ENCODE measurements around the gene BTBD18.

The BTBD18 gene

GRCh38 chr11:57776031-57776521 lies 24.5 kb upstream of the BTBD18 start:
- peaks cover 0 to 8% (median 1%) of the 10 kb centered on the region in 4 experiments for H3K36me3 ChIP-seq (ENCODE audit: control insufficient read depth in 4 of 4, insufficient read depth in 4 of 4, low read length in 3 of 4)
- no peak overlapping the region for H3K4me3 ChIP-seq (ENCODE audit: control insufficient read depth in 1 of 7, extremely low read depth in 1 of 7, insufficient read depth in 4 of 7, low read depth in 2 of 7, low read length in 6 of 7)
- no peak for DNase-seq
- H3K4me1 ChIP-seq (ENCODE audit: control extremely low read depth in 1 of 4, control insufficient read depth in 4 of 4, insufficient read depth in 4 of 4, low read length in 3 of 4) = peaks cover 2 to 47% (median 25%) of the 10 kb centered on the region in 4 experiments
- 100% methylated on average over 2 of the region's 3 CpGs for WGBS (ENCODE audit: insufficient coverage)
- H3K27me3 ChIP-seq (replicated peaks in 2 of 5; ENCODE audit: control insufficient read depth in 4 of 5, insufficient read depth in 5 of 5, low read length in 4 of 5) = no peaks in the 10 kb centered on the region
- ChIA-PET CTCF (interaction anchor here (32.2 kb wide), 1 partner anchor 21 kb away, joined by 571 read pairs; no protein-coding TSS in a partner anchor), POLR2A (no interaction called here)
- no peak overlapping the region for H3K27ac ChIP-seq (ENCODE audit: insufficient read depth in 1 of 2, low read depth in 1 of 2, low read length in 2 of 2, poor library complexity in 1 of 2, severe bottlenecking in 2 of 2)
- no peaks in the 10 kb centered on the region for H3K9me3 ChIP-seq (ENCODE audit: control extremely low read depth in 1 of 5, control insufficient read depth in 4 of 5, insufficient read depth in 2 of 5, low read depth in 1 of 5, low read length in 4 of 5)

DNA sequence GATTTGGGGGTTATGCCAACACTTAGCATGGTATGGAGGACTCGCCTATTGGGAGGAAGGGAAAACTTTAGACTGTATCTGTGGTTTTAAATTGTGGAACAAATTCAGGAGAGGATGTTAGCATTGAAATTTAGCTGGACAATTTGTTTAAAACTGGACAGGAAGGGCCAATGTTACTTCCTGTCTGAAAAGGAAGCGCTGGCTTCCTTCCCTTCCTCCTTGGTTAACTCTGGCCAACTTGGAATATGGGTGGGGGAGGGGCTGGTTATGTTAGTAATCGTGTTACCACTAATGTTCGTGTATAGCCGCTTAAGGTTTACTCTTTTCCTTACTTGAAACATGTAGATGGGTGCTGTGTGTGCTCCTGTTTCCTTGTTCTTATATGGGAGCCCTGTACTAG lies 23.9 kb upstream of the BTBD18 start:
- Histone ChIP-seq H3K36me3 (ENCODE audit: control insufficient read depth in 4 of 4, insufficient read depth in 4 of 4, low read length in 3 of 4) (peaks cover 0 to 5% (median 1%) of the 10 kb centered on the region in 4 experiments), H3K4me1 (ENCODE audit: control extremely low read depth in 1 of 4, control insufficient read depth in 4 of 4, insufficient read depth in 4 of 4, low read length in 3 of 4) (peaks cover 2 to 52% (median 27%) of the 10 kb centered on the region in 4 experiments), H3K27me3 (replicated peaks in 2 of 5; ENCODE audit: control insufficient read depth in 4 of 5, insufficient read depth in 5 of 5, low read length in 4 of 5) (no peaks in the 10 kb centered on the region), H3K9me3 (ENCODE audit: control extremely low read depth in 1 of 5, control insufficient read depth in 4 of 5, insufficient read depth in 2 of 5, low read depth in 1 of 5, low read length in 4 of 5) (no peaks in the 10 kb centered on the region), H3K4me3 (ENCODE audit: control insufficient read depth in 1 of 7, extremely low read depth in 1 of 7, insufficient read depth in 4 of 7, low read depth in 2 of 7, low read length in 6 of 7) (no peak overlapping the region), H3K27ac (ENCODE audit: insufficient read depth in 1 of 2, low read depth in 1 of 2, low read length in 2 of 2, poor library complexity in 1 of 2, severe bottlenecking in 2 of 2) (no peak overlapping the region)
- ChIA-PET CTCF (interaction anchor here (32.2 kb wide), 1 partner anchor 22 kb away, joined by 571 read pairs; no protein-coding TSS in a partner anchor), POLR2A (no interaction called here)
- WGBS (ENCODE audit: insufficient coverage) = 60% methylated on average over 1 of the region's 5 CpGs
- DNase-seq = no peak

DNA sequence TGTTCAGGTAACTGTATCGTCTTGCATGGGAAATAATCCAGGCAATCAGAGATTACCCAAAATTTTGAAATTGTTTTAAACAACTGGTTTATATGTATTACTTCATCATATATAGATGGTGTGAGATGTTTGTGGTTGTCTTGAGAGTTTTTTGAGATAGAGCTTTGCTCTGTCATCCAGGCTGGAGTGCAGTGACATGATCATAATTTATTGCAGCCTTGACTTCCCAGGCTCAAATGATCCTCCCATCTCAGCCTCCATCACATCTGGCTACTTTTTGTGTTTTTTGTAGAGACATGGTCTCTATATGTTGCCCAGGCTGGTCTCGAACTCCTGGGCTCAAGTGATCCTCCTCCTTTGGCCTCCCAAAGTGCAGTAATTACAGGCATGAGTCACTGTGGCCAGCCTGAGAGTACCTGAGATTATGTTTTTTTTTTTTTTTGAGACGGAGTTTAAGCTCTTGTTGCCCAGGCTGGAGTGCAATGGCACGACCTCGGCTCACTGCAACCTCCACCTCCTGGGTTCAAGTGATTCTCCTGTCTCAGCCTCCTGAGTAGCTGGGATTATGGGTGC lies 21.5 kb upstream of the BTBD18 start:
- peaks cover under 1 to 43% (median 22%) of the 10 kb centered on the region in 4 experiments for H3K4me1 ChIP-seq (ENCODE audit: control extremely low read depth in 1 of 4, control insufficient read depth in 4 of 4, insufficient read depth in 4 of 4, low read length in 3 of 4)
- H3K27ac ChIP-seq (ENCODE audit: insufficient read depth in 1 of 2, low read depth in 1 of 2, low read length in 2 of 2, poor library complexity in 1 of 2, severe bottlenecking in 2 of 2) = no peak overlapping the region
- no CpG with 5 or more reads among the region's 5 CpGs for WGBS (ENCODE audit: insufficient coverage)
- ChIA-PET POLR2A (interaction anchor here (0.7 kb wide), 1 partner anchor 756 kb away, joined by 3 read pairs; no protein-coding TSS in a partner anchor), CTCF (interaction anchor here (32.2 kb wide), 1 partner anchor 24 kb away, joined by 571 read pairs; no protein-coding TSS in a partner anchor)
- H3K9me3 ChIP-seq (ENCODE audit: control extremely low read depth in 1 of 5, control insufficient read depth in 4 of 5, insufficient read depth in 2 of 5, low read depth in 1 of 5, low read length in 4 of 5) = no peaks in the 10 kb centered on the region
- H3K4me3 ChIP-seq (ENCODE audit: control insufficient read depth in 1 of 7, extremely low read depth in 1 of 7, insufficient read depth in 4 of 7, low read depth in 2 of 7, low read length in 6 of 7) = no peak overlapping the region
- H3K36me3 ChIP-seq (ENCODE audit: control insufficient read depth in 4 of 4, insufficient read depth in 4 of 4, low read length in 3 of 4) = peaks cover 0 to 3% (median 0%) of the 10 kb centered on the region in 4 experiments
- H3K27me3 ChIP-seq (replicated peaks in 2 of 5; ENCODE audit: control insufficient read depth in 4 of 5, insufficient read depth in 5 of 5, low read length in 4 of 5) = no peaks in the 10 kb centered on the region
- no peak for DNase-seq

- Histone ChIP-seq H3K4me1 (ENCODE audit: control extremely low read depth in 1 of 4, control insufficient read depth in 4 of 4, insufficient read depth in 4 of 4, low read length in 3 of 4) (peaks cover 0 to 38% (median 17%) of the 10 kb centered on the region in 4 experiments), H3K4me3 (ENCODE audit: control insufficient read depth in 1 of 7, extremely low read depth in 1 of 7, insufficient read depth in 4 of 7, low read depth in 2 of 7, low read length in 6 of 7) (no peak overlapping the region), H3K9me3 (ENCODE audit: control extremely low read depth in 1 of 5, control insufficient read depth in 4 of 5, insufficient read depth in 2 of 5, low read depth in 1 of 5, low read length in 4 of 5) (no peaks in the 10 kb centered on the region), H3K27me3 (replicated peaks in 2 of 5; ENCODE audit: control insufficient read depth in 4 of 5, insufficient read depth in 5 of 5, low read length in 4 of 5) (no peaks in the 10 kb centered on the region), H3K36me3 (ENCODE audit: control insufficient read depth in 4 of 4, insufficient read depth in 4 of 4, low read length in 3 of 4) (peaks cover 0 to 3% (median 0%) of the 10 kb centered on the region in 4 experiments), H3K27ac (ENCODE audit: insufficient read depth in 1 of 2, low read depth in 1 of 2, low read length in 2 of 2, poor library complexity in 1 of 2, severe bottlenecking in 2 of 2) (no peak overlapping the region)
- 97% methylated on average over 2 of the region's 4 CpGs for WGBS (ENCODE audit: insufficient coverage)
- CTCF ChIA-PET = interaction anchor here (32.2 kb wide), 1 partner anchor 24 kb away, joined by 571 read pairs; no protein-coding TSS in a partner anchor
- no peak for DNase-seq
- POLR2A ChIA-PET = interaction anchor here (0.7 kb wide), 1 partner anchor 757 kb away, joined by 3 read pairs; no protein-coding TSS in a partner anchor
These were observed 20.9 kb upstream of the BTBD18 start for GRCh38 chr11:57772562-57772961.

DNA sequence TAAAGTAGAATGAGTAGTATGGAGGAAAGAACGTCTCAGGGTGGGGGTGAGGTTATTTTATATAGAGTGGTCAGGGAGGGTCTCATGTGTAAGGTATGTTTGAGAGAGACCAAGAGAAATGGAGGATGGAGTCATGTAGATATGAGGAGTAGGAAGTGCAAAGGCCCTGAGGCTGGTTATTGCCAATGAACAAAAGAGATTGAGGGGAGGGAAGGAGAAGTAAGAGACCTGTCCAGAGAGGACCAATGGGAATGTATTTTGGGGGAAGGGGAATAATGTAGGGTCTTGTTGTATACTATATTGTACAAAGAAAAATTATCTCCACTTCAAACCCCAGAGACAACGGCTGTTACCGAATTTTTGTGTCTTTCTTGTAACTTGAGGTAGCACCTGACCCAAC lies 19.7 kb upstream of the BTBD18 start:
- H3K4me1 ChIP-seq (ENCODE audit: control extremely low read depth in 1 of 4, control insufficient read depth in 4 of 4, insufficient read depth in 4 of 4, low read length in 3 of 4) = peaks cover 0 to 35% (median 15%) of the 10 kb centered on the region in 4 experiments
- DNase-seq = no peak
- H3K36me3 ChIP-seq (ENCODE audit: control insufficient read depth in 4 of 4, insufficient read depth in 4 of 4, low read length in 3 of 4) = peaks cover 0 to 5% (median 2%) of the 10 kb centered on the region in 4 experiments
- H3K9me3 ChIP-seq (ENCODE audit: control extremely low read depth in 1 of 5, control insufficient read depth in 4 of 5, insufficient read depth in 2 of 5, low read depth in 1 of 5, low read length in 4 of 5) = no peaks in the 10 kb centered on the region
- H3K27me3 ChIP-seq (replicated peaks in 2 of 5; ENCODE audit: control insufficient read depth in 4 of 5, insufficient read depth in 5 of 5, low read length in 4 of 5) = no peaks in the 10 kb centered on the region
- ChIA-PET POLR2A (interaction anchor here (0.7 kb wide), 1 partner anchor 810 kb away, joined by 3 read pairs; no protein-coding TSS in a partner anchor), CTCF (interaction anchor here (1.0 to 32.2 kb wide), 2 partner anchors 11 to 26 kb away, joined by 3 to 571 read pairs; no protein-coding TSS in a partner anchor)
- WGBS (ENCODE audit: insufficient coverage) = 91% methylated on average over 1 of the region's 3 CpGs
- H3K4me3 ChIP-seq (ENCODE audit: control insufficient read depth in 1 of 7, extremely low read depth in 1 of 7, insufficient read depth in 4 of 7, low read depth in 2 of 7, low read length in 6 of 7) = no peak overlapping the region
- no peak overlapping the region for H3K27ac ChIP-seq (ENCODE audit: insufficient read depth in 1 of 2, low read depth in 1 of 2, low read length in 2 of 2, poor library complexity in 1 of 2, severe bottlenecking in 2 of 2)

- H3K4me3 ChIP-seq (ENCODE audit: control insufficient read depth in 1 of 7, extremely low read depth in 1 of 7, insufficient read depth in 4 of 7, low read depth in 2 of 7, low read length in 6 of 7) = no peak overlapping the region
- ChIA-PET POLR2A (interaction anchor here (0.6 kb wide), 1 partner anchor 17 kb away, joined by 3 read pairs; no protein-coding TSS in a partner anchor), CTCF (interaction anchor here (0.8 to 32.2 kb wide), 3 partner anchors 10 to 26 kb away, joined by 3 to 571 read pairs (median 3); no protein-coding TSS in a partner anchor)
- no peaks in the 10 kb centered on the region for H3K27me3 ChIP-seq (replicated peaks in 2 of 5; ENCODE audit: control insufficient read depth in 4 of 5, insufficient read depth in 5 of 5, low read length in 4 of 5)
- no peak overlapping the region for H3K27ac ChIP-seq (ENCODE audit: insufficient read depth in 1 of 2, low read depth in 1 of 2, low read length in 2 of 2, poor library complexity in 1 of 2, severe bottlenecking in 2 of 2)
- H3K4me1 ChIP-seq (ENCODE audit: control extremely low read depth in 1 of 4, control insufficient read depth in 4 of 4, insufficient read depth in 4 of 4, low read length in 3 of 4) = peaks cover 0 to 29% (median 12%) of the 10 kb centered on the region in 4 experiments
- no CpG with 5 or more reads among the region's 1 CpG for WGBS (ENCODE audit: insufficient coverage)
- no peaks in the 10 kb centered on the region for H3K9me3 ChIP-seq (ENCODE audit: control extremely low read depth in 1 of 5, control insufficient read depth in 4 of 5, insufficient read depth in 2 of 5, low read depth in 1 of 5, low read length in 4 of 5)
- peak in 1 of 3 donors; percentile 23 for DNase-seq
- H3K36me3 ChIP-seq (ENCODE audit: control insufficient read depth in 4 of 4, insufficient read depth in 4 of 4, low read length in 3 of 4) = peaks cover 0 to 5% (median 2%) of the 10 kb centered on the region in 4 experiments
These were observed 19.2 kb upstream of the BTBD18 start for GRCh38 chr11:57770793-57771192.

GRCh38 chr11:57764972-57765371 lies 13.4 kb upstream of the BTBD18 start:
- H3K9me3 ChIP-seq (ENCODE audit: control extremely low read depth in 1 of 5, control insufficient read depth in 4 of 5, insufficient read depth in 2 of 5, low read depth in 1 of 5, low read length in 4 of 5) = no peaks in the 10 kb centered on the region
- H3K4me1 ChIP-seq (ENCODE audit: control extremely low read depth in 1 of 4, control insufficient read depth in 4 of 4, insufficient read depth in 4 of 4, low read length in 3 of 4) = peaks cover 12 to 36% (median 25%) of the 10 kb centered on the region in 4 experiments
- DNase-seq = no peak
- CTCF ChIA-PET = interaction anchor here (0.9 to 32.2 kb wide), 5 partner anchors 9 to 32 kb away, joined by 3 to 571 read pairs (median 3); partner anchors contain the start of gene BTBD18
- no CpG with 5 or more reads among the region's 2 CpGs for WGBS (ENCODE audit: insufficient coverage)
- POLR2A ChIA-PET = no interaction called here
- no peak overlapping the region for H3K27ac ChIP-seq (ENCODE audit: insufficient read depth in 1 of 2, low read depth in 1 of 2, low read length in 2 of 2, poor library complexity in 1 of 2, severe bottlenecking in 2 of 2)
- no peaks in the 10 kb centered on the region for H3K27me3 ChIP-seq (replicated peaks in 2 of 5; ENCODE audit: control insufficient read depth in 4 of 5, insufficient read depth in 5 of 5, low read length in 4 of 5)
- peaks cover 0 to 5% (median under 1%) of the 10 kb centered on the region in 4 experiments for H3K36me3 ChIP-seq (ENCODE audit: control insufficient read depth in 4 of 4, insufficient read depth in 4 of 4, low read length in 3 of 4)
- H3K4me3 ChIP-seq (ENCODE audit: control insufficient read depth in 1 of 7, extremely low read depth in 1 of 7, insufficient read depth in 4 of 7, low read depth in 2 of 7, low read length in 6 of 7) = peak overlapping the region in 1 of 7 experiments; percentile 91
